H1 (cell line): ENCODE measurements around the gene DENND11. TPM values are rescaled to one million over a fixed set of nuclear protein-coding genes. Genes with fewer than 3 reads are reported as not detected.

Source experiments
- CTBP2 ChIP-seq: IDR thresholded peaks from 2 replicates; pipeline ENCODE4 v1.7.0; 2011; ENCODE audit warnings: borderline replicate concordance, mild to moderate bottlenecking, moderate library complexity, mixed read lengths, low read length; ENCODE audit not compliant: insufficient read depth, insufficient read length
- CTCF ChIP-seq, 3 experiments: IDR thresholded peaks; 1 replicate in 2 of 3; 2 replicates in 1 of 3; pipeline versions ENCODE4 v1.5.1 to v1.6.1; 2011; ENCODE audit warnings: low read length in 3 of 3, mild to moderate bottlenecking in 3 of 3, inconsistent platforms in 2 of 3, low read depth in 1 of 3, moderate library complexity in 1 of 3; ENCODE audit not compliant: insufficient read depth in 1 of 3; ENCODE audit errors: control extremely low read depth in 1 of 3
- KDM4A ChIP-seq: IDR thresholded peaks from one replicate; pipeline ENCODE4 v1.7.1; 2012; ENCODE audit warnings: low read depth, mild to moderate bottlenecking, moderate library complexity, low read length, inconsistent platforms; ENCODE audit not compliant: severe bottlenecking
- polyA plus RNA-seq, 7 experiments: library from polyadenylated mRNA; depleted of rRNA in 3 of 7; stranded (reverse) in 5 of 7; unstranded in 2 of 7; fragments of >200 nt in 5 of 7; fragments of 200-250 nt in 2 of 7; gene quantifications; 1 replicate in 5 of 7; 2 replicates in 1 of 7; 4 replicates in 1 of 7; pipeline versions ENCODE4 v1.2.1 to v1.2.3, GENCODE V29; 2011 to 2013; ENCODE audit warnings: missing spikeins in 2 of 7, mixed read lengths in 2 of 7
- total RNA-seq: library from RNA; stranded (reverse); fragmentation: NEBNext Ultra II Directional; extraction: Animal tissue kit (Norgen Biotek cat#: 25700); gene quantifications from 2 replicates; pipeline ENCODE4 v1.2.1, GENCODE V29; 2021

DENND11 gene
- total and polyA plus RNA-seq, 2 of the 8 experiments (the other 6 are each of a cell fraction or from before 2014, with no cell fraction given) = 8.0 to 26.8 TPM

GRCh38 chr7:141675436-141676215 lies 26.3 kb downstream of the DENND11 start (continued):
- TF ChIP-seq KDM4A = no peak
- no peak for TF ChIP-seq CTBP2
- TF ChIP-seq CTCF (IDR thresholded peaks at IDR 0.05; ENCODE audit: control extremely low read depth in 1 of 3, insufficient read depth in 1 of 3, low read depth in 1 of 3, low read length in 3 of 3) = no peak
